HG02840 (cell line): Measurements from ENCODE around the gene LXN.

Source experiments
- ATAC-seq: cut with Tn5 transposase; IDR thresholded peaks from one replicate; pipeline ENCODE4 v1.9.1; 2021; ENCODE audit warnings: mild to moderate bottlenecking, moderate library complexity, moderate number of reproducible peaks; ENCODE audit not compliant: unreplicated experiment, low FRiP score

LXN gene

DNA sequence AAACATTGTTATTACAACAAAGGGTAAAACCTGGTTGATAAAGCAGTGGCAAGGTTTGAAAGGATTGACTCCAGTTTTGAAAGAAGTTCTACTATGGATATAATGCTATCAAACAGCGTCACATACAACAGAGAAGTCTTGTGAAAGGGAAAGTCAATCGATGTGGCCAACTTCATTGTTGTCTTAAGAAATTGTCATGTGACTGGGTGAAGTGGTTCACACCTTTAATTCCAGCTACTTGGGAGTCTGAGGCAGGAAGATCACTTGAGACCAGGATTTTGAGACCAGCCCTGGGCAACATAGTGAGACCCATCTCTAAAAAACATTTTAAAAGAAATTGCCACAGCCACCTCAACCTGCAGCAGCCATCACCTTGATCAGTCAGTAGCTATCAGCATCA lies 6.2 kb upstream of the LXN start:
- no peak for ATAC-seq

DNA sequence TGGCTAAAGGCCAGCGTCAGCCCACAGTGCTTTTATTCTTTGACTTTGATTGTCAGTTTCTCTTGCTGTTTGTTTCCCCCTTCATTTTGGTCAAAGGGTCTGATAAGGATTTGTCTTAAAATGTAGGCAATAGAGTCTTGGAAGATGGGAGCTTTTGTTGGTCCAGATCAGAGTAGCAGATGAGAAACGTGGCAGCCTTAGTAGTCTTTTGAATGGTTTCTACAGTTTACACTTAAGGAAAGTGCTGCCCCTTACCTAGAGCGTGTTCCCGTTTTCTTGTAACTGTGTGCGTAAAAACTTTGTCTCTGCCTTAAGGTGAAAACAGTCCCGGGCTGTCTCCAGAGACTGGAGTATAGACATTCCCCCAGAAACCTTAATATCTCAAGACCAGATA lies 630 bp downstream of the LXN start:
- ATAC-seq, result no peak

DNA sequence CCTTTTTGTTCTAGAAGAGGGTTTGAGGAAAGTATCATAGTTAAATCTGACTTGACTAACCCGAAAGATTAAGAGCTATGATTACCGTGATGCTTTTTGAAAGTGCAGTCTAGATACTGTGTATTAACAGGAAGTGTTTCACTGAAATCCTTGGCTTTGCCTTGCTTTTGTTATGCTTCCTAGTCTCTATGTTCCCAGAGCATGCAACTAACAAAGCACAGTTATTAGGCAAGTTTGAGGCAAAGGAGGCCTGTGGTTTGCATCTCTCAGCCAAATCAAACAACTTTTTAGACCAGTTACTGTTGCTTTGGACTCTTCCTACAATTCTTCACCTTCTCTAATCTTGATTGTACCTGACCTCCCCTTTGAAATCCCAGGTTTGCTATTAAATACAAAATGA lies 3.9 kb downstream of the LXN start:
- no peak for ATAC-seq

DNA sequence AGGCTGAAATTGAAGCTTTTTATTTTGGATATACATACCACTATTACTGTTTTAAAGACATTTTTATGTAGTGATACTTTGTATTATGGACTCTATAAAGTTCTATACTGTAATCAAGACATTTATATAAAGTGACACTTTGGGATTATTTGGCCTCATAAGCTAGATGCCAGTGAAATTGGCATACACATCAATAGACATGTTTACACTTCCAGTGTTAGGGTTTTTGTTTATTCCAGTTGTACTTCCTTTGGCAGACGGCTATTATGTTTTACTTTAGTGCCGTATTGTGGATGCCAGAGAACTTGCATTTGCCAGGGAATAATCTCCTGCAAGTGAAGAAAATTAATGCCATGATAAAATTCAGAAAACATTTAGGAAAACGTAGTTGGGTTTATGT lies 6.0 kb downstream of the LXN start:
- ATAC-seq, result no peak

DNA sequence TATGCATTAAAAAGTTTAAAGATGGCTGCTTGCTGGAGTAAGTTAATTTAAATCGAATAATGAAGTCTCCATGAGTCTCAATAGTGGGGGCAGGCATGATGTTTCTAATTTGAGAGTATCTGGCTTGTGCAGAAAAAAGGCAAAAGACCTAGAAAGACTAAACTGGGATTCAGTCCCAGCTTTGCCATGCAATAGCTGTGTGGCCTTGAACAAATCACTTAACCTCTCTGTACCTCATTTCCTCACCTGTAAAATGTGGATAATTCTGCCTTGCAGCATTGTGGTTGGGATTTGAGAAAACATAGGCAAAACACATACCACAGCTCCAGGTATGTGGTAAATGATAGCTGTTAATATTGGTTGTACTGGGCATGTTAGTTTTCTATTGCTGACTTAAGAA lies 8.6 kb downstream of the LXN start:
- ATAC-seq, result no peak

DNA sequence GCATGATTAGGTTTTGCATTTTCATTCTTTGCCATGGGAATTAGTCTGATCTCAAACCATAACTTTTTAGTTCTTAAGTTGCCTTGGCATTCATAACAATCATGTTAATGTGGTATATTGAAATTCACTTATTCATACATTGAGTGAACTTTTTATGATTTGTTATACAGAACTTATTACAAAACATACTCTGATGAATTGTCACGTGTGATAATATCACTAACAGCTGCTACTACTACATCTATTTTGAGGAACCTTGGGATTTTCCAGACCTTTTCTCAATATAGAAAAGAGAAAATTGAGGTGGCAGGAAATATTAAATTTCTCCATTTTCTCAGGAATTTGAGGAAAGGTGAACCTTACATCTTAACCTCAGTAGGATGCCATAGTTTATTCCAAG lies 9.2 kb downstream of the LXN start:
- ATAC-seq, result no peak

DNA sequence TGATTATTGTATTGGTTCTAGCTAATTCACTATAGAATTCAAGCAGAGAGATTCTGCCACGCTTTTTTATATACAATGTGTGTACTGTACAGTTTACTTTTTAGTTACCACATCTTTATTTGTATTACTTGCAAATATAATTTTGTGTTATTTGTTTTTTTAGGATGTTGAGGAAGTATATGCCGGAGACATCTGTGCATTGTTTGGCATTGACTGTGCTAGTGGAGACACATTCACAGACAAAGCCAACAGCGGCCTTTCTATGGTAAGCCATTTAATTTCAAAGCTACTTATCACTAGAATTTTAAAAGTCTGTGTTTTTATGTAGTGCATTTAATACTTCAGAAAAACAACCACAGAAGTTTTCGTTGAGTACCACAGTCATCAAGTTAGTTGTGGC lies 11.7 kb downstream of the LXN start:
- no peak for ATAC-seq

DNA sequence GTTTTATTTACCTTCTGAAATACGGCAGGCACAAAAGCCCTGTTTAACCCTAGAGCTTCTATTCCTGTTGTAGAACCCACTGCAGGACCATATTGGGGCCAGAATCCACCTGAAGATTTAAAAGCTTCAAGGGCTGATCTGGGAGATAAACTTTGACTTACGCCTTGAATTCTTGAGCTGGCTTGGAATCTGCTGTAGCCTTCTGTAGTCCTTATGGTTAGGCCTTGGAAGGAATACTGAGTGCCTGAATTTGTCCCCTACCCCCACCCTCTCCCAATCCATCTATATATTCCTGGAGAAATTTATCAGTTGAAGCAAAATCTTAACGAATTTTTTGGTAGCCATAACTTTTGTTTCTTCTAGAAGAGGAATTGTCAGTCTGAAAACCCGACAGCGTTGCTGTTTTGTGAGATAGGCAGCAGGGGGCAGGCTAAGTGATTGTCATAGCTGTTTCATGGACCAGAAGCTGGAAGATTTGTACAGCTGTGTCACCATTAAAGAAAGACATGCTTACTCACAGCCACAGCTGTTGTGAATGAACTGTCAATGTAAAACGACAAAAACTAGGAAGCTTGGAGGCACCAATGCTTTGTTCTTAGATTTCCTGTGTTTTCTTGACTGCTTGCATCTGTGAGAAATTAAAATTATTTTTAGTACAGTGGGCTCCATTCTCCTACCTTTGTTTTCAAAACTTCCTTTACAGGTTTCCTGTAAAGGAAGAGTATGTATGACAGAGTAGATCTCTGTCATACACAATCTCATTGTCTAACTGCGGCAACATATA lies 12.8 kb downstream of the LXN start:
- ATAC-seq, result peak; percentile 83

DNA sequence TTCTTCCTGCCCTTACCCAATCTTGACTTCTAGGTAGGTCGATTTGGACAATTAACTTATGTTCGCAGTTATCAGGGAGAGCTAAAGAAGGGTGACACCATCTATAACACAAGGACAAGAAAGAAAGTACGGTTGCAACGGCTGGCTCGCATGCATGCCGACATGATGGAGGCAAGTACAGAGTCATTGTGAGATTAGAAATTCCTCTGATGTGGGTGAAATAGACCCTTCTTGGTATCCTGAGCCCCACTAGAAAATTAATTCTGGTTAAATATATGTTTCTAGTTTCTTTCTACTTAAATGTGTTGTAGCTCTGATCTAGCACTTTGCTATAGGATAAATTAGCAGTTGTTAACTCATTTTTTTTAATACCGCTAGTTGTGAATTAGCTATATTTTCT lies 13.6 kb downstream of the LXN start:
- ATAC-seq, result no peak

DNA sequence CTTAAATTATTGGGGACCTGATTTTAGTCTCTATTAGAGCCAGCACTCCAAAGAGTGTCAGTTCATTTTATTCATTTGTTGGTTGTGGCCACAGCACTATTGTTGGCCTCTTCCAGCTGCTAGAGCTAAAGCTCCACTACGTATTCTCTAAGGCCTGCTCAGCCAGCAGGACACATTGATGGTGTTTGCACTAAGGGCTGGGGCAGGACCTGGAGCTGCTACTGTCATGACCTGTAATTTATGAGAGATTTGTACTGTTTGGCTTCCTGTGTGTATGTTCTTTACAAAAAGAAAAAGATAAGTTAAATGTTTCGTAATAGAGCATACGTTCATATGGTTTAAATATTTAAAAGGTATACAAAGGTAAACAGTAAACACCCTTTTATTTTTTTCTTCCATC lies 20.0 kb downstream of the LXN start:
- ATAC-seq, result no peak

DNA sequence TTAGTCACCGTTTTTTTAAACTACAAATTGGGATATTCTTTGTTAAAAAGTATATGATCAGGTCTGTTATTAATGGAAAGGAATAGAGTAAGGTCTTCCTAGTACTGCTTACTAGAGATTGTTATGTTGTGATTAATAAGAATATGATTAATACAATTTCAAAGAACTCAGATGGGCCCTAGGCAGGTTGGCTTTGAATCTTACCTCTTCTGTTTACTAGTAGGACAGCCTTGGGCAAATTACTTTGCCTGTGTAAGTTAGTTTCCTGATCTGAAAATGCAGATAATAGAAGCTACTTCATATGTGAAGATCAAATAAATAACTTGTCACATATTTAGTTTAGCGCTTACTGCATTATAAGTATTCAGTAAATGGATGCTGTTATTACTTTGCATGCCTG lies 21.3 kb downstream of the LXN start:
- ATAC-seq, result no peak

DNA sequence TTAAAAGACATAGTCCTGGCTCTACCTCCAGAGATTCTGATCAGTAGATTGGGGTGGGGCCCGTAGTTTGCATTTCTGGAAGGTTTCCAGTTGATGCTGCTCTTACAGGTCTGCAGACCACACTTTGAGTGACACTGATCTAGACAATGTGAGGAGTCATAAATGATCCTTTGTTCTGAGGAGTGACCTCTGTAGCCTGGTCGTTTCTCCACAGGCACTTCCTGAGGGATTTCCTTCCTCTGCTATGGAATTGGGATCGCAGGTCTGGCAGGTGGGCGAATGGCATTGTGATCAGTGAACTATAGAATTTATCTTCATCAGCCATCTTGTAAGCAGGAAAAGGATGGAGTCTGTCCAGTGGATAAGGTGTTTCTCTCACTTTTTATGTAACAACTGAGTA lies 22.7 kb downstream of the LXN start:
- no peak for ATAC-seq

DNA sequence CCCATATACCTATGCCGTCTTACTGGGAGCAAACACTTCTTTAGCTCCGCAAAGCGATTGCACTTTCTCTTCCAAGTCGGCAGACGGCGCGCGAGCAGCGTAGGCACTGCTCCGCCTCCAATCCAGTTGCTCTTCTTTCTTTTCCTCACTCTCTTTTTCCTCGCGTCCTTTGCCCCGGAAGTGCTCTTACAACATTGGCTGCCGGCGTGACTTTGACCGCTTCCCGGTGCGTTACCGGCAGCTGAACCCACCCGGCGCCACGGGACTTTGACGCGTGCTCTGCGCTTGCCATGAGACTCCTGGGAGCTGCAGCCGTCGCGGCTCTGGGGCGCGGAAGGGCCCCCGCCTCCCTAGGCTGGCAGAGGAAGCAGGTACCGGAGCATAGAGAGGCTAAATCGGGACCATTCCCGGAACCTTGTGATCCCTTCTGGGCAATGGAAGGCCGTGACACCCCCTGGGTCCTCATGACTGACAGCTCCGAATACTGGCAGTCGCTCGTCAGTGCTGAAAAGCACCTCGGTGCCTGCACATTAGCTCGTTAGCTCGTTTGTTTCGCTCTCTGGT lies 28.0 kb downstream of the LXN start, which contains the start of gene GFM1:
GFM1 (plus strand) TSS at position 183 of the 564 bp plus-strand sequence; CDS start at position 291, 108 bp downstream.
- peak; percentile 99 for ATAC-seq

DNA sequence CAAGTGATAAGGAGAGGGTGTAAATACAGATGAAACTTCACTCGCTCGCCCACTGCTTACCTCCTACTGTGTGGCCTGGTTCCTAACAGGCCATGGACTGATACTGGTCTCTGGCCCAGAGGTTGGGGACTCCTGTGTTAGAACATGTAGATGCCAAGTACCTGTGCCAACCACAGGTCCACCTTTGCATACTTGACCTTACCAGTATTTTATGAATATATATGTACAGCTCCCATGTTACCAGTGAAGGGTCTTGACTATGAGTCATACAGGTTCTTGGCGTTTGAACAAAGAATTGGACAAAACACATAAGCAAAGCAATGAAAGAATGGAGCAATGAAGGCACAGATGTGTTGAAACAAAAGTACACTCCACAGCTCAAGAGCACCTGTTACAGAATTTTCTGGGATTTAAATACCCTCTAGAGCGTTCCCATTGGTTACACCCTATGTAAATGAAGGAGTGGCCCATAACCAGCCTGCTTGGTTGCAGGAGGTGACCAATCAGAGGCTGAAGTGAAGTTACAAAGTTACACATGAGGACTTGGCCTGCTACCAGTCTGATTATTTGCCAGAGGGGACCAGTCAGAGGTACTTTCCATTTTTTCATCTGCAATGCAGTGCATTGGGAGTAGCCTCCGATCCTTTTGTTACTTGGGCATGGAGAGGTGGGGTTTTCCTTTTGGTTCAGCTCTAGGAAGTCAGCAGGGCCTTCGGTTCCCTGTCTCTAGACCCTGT lies 29.8 kb downstream of the LXN start:
- no peak for ATAC-seq

DNA sequence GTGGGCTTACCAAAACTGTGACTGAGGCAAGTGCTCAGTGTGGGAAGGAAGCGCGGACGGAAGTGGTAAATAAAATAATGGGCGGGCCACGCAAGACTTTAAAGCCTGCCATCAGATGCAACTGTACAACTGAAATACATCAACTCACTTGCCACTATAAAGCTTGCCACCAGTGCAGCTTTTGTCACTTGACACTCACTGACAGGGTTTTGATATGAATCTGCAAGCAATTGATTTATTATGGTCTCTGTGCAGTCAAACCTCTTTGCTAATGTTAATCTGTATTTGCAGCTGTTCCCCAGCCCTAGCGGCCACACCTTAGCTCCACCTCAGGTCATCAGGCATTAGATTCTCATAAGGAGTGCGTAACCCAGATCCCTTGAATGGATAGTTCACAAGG lies 30.4 kb downstream of the LXN start:
- ATAC-seq, result no peak

DNA sequence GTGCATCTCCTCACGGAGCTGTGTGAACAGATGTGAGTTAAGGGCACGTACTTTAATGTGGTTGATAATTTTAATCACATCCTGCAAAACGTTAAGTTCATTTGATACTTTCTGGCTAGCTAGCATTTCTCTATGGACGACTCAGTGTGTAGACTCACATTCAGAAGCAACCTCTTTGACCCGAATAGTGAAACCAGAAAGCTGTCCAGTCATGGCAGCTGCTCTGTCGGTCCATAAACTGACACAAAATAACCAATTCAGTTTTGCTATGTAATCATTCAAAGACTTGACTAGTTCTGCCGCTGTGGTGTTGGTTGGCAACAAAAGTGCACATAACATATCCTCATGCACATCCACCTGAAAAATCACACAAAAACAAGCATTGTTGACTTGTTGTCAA lies 31.8 kb downstream of the LXN start:
- ATAC-seq, result no peak

DNA sequence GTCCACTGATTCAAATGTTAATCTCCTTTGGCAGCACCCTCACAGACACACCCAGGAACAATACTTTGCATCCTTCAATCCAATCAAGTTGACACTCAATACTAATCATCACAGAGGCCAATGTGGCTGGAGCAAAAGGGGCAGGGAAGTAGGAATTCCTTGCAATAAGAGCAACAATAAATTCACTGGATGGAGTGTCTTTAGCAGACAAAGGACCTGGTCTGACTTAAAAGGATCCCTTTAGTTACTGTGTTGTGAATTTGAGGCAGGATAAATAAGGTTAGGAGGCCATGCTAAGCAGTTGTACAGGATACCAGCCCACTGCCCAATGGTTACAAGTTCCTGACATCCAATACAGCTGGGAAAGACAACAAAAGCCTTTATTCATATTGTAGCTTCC lies 40.5 kb downstream of the LXN start:
- no peak for ATAC-seq

DNA sequence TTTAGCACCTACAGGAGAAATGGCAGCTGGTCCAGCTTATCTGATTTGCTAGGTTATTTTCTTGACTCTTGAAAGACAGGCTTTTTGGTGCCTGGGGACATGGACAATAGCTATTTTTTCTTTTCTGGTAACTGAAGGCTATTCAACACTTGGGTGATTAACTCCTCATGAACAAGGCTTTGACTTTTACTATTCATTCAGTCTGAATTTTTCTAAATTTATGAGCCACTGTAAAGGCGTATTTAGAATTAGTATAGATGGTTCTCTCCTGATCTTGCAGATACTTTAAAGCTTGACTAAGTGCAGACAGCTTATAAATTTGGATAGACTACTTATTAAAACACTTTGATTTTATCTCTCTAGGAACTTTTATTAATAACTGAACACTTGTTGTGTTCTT lies 46.6 kb downstream of the LXN start:
- ATAC-seq, result no peak

DNA sequence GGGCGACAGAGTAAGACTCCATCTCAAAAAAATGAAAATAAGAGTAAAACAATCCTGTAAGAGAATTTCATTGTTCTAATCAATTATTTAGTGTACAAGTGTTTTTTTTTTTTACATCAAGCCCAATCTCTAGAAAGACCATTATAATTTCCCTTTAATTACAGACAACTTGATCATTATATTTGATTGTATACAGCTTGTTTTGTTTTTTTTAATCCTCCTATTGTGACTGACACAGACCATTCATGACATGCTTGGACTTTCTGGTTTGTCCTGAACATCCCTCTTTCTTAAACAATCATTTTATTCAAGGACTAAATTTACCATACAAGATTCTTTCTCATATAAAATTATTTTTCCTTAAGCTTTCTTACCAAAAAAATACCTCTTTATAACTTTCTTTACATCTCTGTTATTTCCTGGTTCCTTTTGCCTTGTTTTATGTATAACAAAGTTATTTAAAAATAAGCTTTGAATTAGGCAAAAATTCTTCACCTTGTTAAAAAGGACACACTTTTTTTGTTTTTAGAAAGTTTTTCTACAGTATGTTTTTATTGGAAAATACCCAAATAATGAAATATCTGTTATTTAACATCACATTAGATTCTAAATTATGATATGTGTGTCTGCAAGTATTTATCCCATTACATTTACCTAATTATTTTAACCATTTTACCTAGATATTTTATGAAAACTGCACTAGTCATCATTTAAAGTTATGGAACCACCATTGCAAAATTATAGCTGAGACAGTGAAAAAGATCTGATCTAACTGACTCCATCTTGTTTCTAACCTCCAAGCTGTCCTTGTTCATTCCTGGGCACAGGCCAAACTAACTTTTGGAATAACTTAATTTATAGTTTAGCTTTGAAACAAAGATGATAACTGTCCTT lies 54.2 kb downstream of the LXN start:
- ATAC-seq, result no peak
